SIG-M5 (cell line): Measurements from ENCODE around the gene MCM7.
A peak's percentile ranks its signal among the peaks of the same experiment; 100 is the strongest.

Experiments used
- DNase-seq: peaks from one replicate; lab custom pipeline; 2025; lab: John Stamatoyannopoulos, UW

MCM7 gene

GRCh38 chr7:100093925-100094486 is 7.2 kb downstream of the MCM7 start:
- DNase-seq, result no peak

- DNase-seq, result no peak
These were observed 7.7 kb downstream of the MCM7 start for GRCh38 chr7:100093498-100093897.

- no peak for DNase-seq
These were observed 8.1 kb downstream of the MCM7 start for GRCh38 chr7:100093054-100093453.

GRCh38 chr7:100091411-100092181 is 9.6 kb downstream of the MCM7 start:
- no peak for DNase-seq

GRCh38 chr7:100090527-100091410 is 10.4 kb downstream of the MCM7 start:
- DNase-seq, result no peak

- DNase-seq, result no peak
These were observed 11.6 kb downstream of the MCM7 start for GRCh38 chr7:100089458-100090196.

GRCh38 chr7:100088621-100089457 is 12.4 kb downstream of the MCM7 start, which contains the start of gene COPS6:
TSS of gene COPS6 (plus strand) at chr7:100088969. CDS start at chr7:100088991, 22 bp downstream.
- no peak for DNase-seq

- no peak for DNase-seq
These were observed 13.0 kb downstream of the MCM7 start for GRCh38 chr7:100088095-100088620.

- no peak for DNase-seq
These were observed 14.0 kb downstream of the MCM7 start for GRCh38 chr7:100087055-100087750.

- no peak for DNase-seq
These were observed 15.7 kb downstream of the MCM7 start for GRCh38 chr7:100085515-100085914.

- no peak for DNase-seq
These were observed 18.2 kb downstream of the MCM7 start for GRCh38 chr7:100082978-100083377.

GRCh38 chr7:100081535-100082102 is 19.6 kb downstream of the MCM7 start, which contains the start of gene ZNF3:
TSS of gene ZNF3 (minus strand) at chr7:100081723. CDS start at chr7:100077357, 4,366 bp downstream.
- peak; percentile 84 for DNase-seq

GRCh38 chr7:100080907-100081534 is 20.2 kb downstream of the MCM7 start:
- no peak for DNase-seq

- no peak for DNase-seq
These were observed 22.1 kb downstream of the MCM7 start for GRCh38 chr7:100079024-100079560.

- no peak for DNase-seq
These were observed 24.0 kb downstream of the MCM7 start for GRCh38 chr7:100077205-100077604.

- no peak for DNase-seq
These were observed 25.8 kb downstream of the MCM7 start for GRCh38 chr7:100075418-100075817.

GRCh38 chr7:100074841-100075240 is 26.4 kb downstream of the MCM7 start:
- no peak for DNase-seq

- no peak for DNase-seq
These were observed 28.7 kb downstream of the MCM7 start for GRCh38 chr7:100072462-100072861.
